OCI-LY7 (cell line): ENCODE results near the gene CLRN3.

Source experiments
- EZH2phosphoT487 ChIP-seq: fragments of 200-600 bp; sonication (generic); IDR thresholded peaks from 2 replicates; pipeline ENCODE4 v1.6.1; 2018; ENCODE audit warnings: low read depth, borderline replicate concordance, mild to moderate bottlenecking, mixed run types, antibody characterized with exemption, low read length, moderate library complexity, mixed read lengths
- TF ChIP-seq, protein P1 (sequence below): fragments of 200-600 bp; sonication (generic); conservative IDR thresholded peaks from 2 replicates; pipeline ENCODE4 v1.5.1; 2014; ENCODE audit warnings: mild to moderate bottlenecking, antibody characterized with exemption, low read length, moderate library complexity, mixed read lengths

DNA sequence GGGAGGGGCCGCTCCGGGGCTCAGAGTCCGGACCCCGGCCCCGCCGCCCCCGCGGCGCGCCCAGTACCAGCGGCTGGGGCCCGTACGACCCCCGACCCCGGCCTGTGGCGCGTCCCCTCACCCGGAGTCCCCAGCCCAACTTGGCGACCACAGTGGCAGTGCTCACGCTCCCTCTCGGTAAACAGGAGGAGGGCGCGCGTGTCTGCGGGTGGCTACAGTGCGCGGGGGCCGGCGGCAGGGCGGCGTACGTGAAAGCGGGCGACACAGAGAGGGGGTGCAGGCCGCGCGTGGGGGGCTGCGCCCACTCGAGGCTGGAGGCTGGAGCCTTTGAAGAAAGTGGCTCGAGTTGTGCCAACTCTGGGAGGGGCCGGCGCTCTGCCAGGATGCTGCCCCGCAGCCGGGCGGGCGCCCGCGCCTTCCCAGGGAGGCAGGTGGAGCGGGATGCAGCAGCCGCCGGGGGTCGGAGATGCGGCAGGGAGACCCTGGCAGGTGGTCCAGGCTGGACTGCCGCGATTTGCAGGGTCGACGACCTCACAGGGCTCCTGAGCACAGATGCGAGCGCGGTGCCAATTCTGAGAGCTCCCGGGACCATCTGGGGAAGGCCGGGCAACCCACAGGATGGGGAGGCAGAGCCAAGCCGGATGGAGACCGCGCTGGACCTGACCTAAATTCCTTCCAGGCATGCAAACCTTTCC, 14.8 kb upstream of the CLRN3 start:
- TF ChIP-seq, protein P1, sequence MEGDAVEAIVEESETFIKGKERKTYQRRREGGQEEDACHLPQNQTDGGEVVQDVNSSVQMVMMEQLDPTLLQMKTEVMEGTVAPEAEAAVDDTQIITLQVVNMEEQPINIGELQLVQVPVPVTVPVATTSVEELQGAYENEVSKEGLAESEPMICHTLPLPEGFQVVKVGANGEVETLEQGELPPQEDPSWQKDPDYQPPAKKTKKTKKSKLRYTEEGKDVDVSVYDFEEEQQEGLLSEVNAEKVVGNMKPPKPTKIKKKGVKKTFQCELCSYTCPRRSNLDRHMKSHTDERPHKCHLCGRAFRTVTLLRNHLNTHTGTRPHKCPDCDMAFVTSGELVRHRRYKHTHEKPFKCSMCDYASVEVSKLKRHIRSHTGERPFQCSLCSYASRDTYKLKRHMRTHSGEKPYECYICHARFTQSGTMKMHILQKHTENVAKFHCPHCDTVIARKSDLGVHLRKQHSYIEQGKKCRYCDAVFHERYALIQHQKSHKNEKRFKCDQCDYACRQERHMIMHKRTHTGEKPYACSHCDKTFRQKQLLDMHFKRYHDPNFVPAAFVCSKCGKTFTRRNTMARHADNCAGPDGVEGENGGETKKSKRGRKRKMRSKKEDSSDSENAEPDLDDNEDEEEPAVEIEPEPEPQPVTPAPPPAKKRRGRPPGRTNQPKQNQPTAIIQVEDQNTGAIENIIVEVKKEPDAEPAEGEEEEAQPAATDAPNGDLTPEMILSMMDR = no peak
- TF ChIP-seq EZH2phosphoT487 = no peak
